Measurements from ENCODE around the gene QPRT.
A peak's percentile ranks its signal among the peaks of the same experiment; 100 is the strongest.
"Not testable (repeated sequence)": the region's sequence is repeated elsewhere in the genome, so short reads cannot be mapped to it uniquely, and the experiment has no call there.

QPRT gene

DNA sequence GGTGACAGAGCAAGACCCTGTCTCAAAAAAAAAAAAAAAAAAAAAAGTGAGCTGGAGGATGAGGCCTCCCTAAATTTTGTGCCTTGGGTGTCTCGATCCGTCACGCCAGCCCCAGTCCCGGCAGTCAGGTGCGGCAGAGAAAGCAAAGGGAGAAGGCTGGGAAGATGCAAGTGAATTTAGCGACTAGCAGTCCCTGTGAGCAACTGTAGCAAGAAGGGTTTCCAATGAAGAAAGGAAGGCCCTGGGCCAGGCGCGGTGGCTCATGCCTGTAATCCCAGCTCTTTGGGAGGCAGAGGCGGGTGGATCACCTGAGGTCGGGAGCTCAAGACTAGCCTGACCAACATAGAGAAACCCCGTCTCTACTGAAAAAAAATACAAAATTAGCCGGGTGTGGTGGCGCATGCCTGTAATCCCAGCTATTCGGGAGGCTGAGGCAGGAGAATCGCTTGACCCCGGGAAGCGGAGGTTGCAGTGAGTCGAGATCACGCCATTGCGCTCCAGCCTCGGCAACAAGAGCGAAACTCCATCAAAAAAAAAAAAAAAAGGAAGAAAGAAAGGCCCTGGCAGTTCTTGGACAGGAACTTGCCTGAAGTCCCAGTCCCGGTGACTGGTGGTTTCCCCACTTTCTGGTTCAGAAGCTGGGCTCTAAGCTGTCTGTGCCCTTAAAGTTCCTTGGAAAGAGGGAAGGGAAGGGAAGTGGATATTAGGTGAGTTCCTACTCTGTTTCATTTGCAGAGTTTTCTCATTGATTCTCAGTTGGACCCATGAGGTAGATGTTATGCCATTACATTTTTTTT is 1.8 kb upstream of the QPRT start:
- Histone ChIP-seq H3K36me3 (ENCODE audit: control insufficient read depth, insufficient read depth, low read length) (peaks cover 8% of the 10 kb centered on the region; the same call in 1 of the 2 replicates), H3K9ac (ENCODE audit: low read depth, low read length) (no peak overlapping the region), H3K9me3 (ENCODE audit: control insufficient read depth, insufficient read depth, low read length) (no peaks in the 10 kb centered on the region), H3K27me3 (ENCODE audit: control insufficient read depth, insufficient read depth, low read length) (no peaks in the 10 kb centered on the region), H3K4me3 (ENCODE audit: low read depth, low read length) (no peak overlapping the region), H3K27ac (ENCODE audit: low read depth, low read length) (no peak overlapping the region), H3K4me1 (ENCODE audit: control insufficient read depth, insufficient read depth, low read length) (peaks cover 11% of the 10 kb centered on the region)

DNA sequence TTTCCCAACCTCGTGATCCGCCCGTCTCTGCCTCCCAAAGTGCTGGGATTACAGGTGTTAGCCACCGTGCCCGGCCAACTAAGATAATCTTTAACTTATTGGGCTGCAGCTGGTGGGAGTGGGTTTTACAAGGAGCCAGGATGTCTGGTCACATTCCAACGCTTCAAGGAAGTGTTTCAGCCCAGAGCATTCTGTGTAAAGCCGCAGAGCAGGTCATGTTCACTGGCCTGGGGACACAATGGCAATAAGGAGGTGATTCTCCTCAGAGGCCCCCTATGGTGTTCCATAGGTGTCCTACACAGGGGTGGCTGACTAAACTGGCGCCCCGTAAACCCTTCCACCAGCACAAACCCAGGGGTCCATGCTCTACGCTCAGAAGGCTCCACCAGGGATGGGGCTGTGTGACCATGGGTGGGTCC is 1.2 kb downstream of the QPRT start:
- H3K4me3 ChIP-seq (ENCODE audit: low read depth, low read length): peak overlapping the region; percentile 31
- H3K36me3 ChIP-seq (ENCODE audit: control insufficient read depth, insufficient read depth, low read length): peaks cover 28% of the 10 kb centered on the region
- no peaks in the 10 kb centered on the region for H3K9me3 ChIP-seq (ENCODE audit: control insufficient read depth, insufficient read depth, low read length)
- H3K9ac ChIP-seq (ENCODE audit: low read depth, low read length): peak overlapping the region; percentile 68; the same call in 1 of the 2 replicates
- peak overlapping the region; percentile 97 for H3K27ac ChIP-seq (ENCODE audit: low read depth, low read length)
- peaks cover 11% of the 10 kb centered on the region for H3K4me1 ChIP-seq (ENCODE audit: control insufficient read depth, insufficient read depth, low read length)
- no peaks in the 10 kb centered on the region for H3K27me3 ChIP-seq (ENCODE audit: control insufficient read depth, insufficient read depth, low read length)

DNA sequence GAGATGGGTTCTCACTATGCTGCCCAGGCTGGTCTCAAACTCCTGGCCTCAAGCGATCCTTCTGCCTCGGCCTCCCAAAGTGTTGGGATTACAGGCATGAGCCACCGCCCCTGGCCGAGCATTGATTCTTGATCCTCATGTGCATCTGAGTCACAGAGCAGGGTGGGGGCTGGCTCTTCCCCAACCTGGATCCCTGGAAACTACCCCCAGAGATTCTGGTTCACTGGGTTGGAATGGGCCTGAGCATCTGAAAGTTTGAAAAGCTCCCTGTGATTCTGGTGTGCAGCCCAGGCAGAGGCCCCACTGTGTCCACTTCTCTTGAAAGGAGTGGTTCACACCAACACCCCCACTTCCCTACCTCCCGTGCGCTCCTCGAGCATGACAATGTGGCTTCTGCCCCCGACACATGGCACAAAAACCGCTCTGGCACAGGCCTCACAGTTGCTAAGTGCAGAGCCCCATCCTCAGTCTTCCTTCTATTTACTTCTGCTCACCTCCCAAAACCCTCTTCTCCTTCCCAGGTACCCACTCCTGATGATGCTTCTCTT is 4.6 kb downstream of the QPRT start:
- Histone ChIP-seq H3K27ac (ENCODE audit: low read depth, low read length) (no peak overlapping the region), H3K36me3 (ENCODE audit: control insufficient read depth, insufficient read depth, low read length) (peaks cover 33% of the 10 kb centered on the region), H3K4me1 (ENCODE audit: control insufficient read depth, insufficient read depth, low read length) (peaks cover 21% of the 10 kb centered on the region), H3K9me3 (ENCODE audit: control insufficient read depth, insufficient read depth, low read length) (no peaks in the 10 kb centered on the region), H3K27me3 (ENCODE audit: control insufficient read depth, insufficient read depth, low read length) (no peaks in the 10 kb centered on the region), H3K4me3 (ENCODE audit: low read depth, low read length) (no peak overlapping the region), H3K9ac (ENCODE audit: low read depth, low read length) (no peak overlapping the region)

DNA sequence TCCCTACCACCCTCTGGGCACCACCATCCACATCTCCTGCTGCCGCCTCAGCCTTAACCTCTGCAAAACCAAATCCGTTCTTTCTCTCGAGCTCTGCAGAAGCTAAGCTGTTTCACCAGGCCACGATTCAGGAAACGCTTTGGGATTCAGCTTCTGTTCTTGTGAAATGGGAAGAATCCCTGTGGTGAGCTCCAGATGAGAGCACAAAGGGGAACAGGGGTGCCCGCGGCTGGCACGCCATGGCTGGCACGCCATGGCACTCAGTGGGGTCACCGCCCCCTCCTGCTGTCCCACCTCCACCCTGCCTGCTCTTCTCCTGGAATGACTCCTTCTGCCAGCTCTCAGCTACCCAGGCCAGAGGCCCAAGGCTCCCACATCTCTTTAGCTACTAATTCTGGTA is 5.7 kb downstream of the QPRT start:
- Histone ChIP-seq H3K27me3 (ENCODE audit: control insufficient read depth, insufficient read depth, low read length) (no peaks in the 10 kb centered on the region), H3K9me3 (ENCODE audit: control insufficient read depth, insufficient read depth, low read length) (no peaks in the 10 kb centered on the region), H3K4me1 (ENCODE audit: control insufficient read depth, insufficient read depth, low read length) (peaks cover 19% of the 10 kb centered on the region), H3K27ac (ENCODE audit: low read depth, low read length) (no peak overlapping the region), H3K9ac (ENCODE audit: low read depth, low read length) (no peak overlapping the region), H3K4me3 (ENCODE audit: low read depth, low read length) (no peak overlapping the region), H3K36me3 (ENCODE audit: control insufficient read depth, insufficient read depth, low read length) (peaks cover 33% of the 10 kb centered on the region)

DNA sequence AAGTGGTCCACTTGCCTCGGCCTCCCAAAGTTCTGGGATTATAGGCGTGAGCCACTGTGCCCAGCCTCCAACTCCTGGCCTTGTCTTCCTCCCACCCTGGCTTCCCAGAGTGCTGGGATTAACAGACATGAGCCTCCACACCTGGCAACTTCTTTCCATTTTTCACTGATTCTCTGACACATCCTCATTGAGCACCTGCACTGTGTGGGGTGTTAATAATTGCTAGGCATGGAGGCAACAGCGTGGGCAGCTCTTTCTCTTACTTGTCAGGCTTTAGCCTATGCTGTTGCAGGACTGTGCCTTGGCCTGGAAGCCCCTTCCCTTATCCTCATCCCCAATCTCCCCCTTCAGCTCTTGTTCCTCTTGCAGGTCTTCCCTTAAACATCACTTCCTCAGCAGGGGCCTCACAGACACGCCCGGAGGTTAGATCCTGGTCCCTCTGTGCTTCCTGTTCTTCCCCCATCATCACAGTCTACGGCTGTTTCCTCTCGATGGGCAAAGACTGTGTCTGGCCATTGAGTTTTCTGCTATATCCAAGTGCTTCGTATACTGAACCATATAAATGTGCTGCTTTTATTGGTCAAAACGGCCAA is 7.9 kb downstream of the QPRT start:
- Histone ChIP-seq H3K27ac (ENCODE audit: low read depth, low read length) (no peak overlapping the region), H3K4me1 (ENCODE audit: control insufficient read depth, insufficient read depth, low read length) (peaks cover 20% of the 10 kb centered on the region), H3K27me3 (ENCODE audit: control insufficient read depth, insufficient read depth, low read length) (no peaks in the 10 kb centered on the region), H3K9me3 (ENCODE audit: control insufficient read depth, insufficient read depth, low read length) (no peaks in the 10 kb centered on the region), H3K36me3 (ENCODE audit: control insufficient read depth, insufficient read depth, low read length) (peaks cover 28% of the 10 kb centered on the region), H3K9ac (ENCODE audit: low read depth, low read length) (no peak overlapping the region), H3K4me3 (ENCODE audit: low read depth, low read length) (no peak overlapping the region)

DNA sequence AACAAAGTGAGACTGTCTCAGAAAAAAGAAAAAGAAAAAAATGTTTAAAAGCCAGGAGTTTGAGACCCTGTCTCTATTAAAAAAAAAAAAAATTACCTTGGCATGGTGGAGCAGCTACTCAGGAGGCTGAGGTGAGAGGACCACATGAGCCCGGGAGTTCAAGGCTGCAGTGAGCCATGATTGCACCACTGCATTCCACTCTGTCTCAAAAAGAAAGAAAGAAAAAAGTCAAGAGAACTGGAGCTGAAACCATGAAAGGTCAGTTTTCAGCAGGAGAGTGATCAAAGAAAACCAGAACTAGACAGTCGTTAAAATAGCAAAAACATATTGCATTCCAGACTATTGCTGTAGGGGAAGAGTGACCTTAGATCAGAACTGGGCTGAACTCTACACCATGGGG is 8.8 kb downstream of the QPRT start:
- Histone ChIP-seq H3K4me3 (ENCODE audit: low read depth, low read length) (no peak overlapping the region), H3K36me3 (ENCODE audit: control insufficient read depth, insufficient read depth, low read length) (peaks cover 19% of the 10 kb centered on the region), H3K4me1 (ENCODE audit: control insufficient read depth, insufficient read depth, low read length) (peaks cover 20% of the 10 kb centered on the region), H3K27me3 (ENCODE audit: control insufficient read depth, insufficient read depth, low read length) (no peaks in the 10 kb centered on the region), H3K27ac (ENCODE audit: low read depth, low read length) (no peak overlapping the region), H3K9ac (ENCODE audit: low read depth, low read length) (no peak overlapping the region), H3K9me3 (ENCODE audit: control insufficient read depth, insufficient read depth, low read length) (no peaks in the 10 kb centered on the region)

DNA sequence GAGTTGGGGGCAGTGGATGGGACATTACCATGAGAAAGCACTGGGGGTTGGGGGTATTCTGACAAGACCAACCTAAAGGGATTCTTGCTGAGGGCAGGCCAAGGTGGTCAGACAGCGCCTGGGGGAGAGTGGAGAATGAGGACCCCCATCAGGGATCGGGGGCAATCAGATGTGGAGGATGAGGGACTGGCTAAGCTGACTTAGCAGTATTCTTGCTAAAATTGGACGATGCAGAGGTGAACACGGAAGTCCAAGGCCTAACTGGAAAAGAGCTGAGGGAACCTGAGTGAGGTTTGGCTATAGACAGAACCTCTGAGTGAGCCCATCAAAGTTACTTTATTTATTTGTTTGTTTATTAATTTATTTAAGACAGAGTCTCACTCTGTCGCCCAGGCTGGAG is 9.2 kb downstream of the QPRT start:
- Histone ChIP-seq H3K27ac (ENCODE audit: low read depth, low read length) (no peak overlapping the region), H3K9me3 (ENCODE audit: control insufficient read depth, insufficient read depth, low read length) (no peaks in the 10 kb centered on the region), H3K27me3 (ENCODE audit: control insufficient read depth, insufficient read depth, low read length) (no peaks in the 10 kb centered on the region), H3K4me1 (ENCODE audit: control insufficient read depth, insufficient read depth, low read length) (peaks cover 20% of the 10 kb centered on the region), H3K9ac (ENCODE audit: low read depth, low read length) (no peak overlapping the region), H3K4me3 (ENCODE audit: low read depth, low read length) (no peak overlapping the region), H3K36me3 (ENCODE audit: control insufficient read depth, insufficient read depth, low read length) (peaks cover 16% of the 10 kb centered on the region)

DNA sequence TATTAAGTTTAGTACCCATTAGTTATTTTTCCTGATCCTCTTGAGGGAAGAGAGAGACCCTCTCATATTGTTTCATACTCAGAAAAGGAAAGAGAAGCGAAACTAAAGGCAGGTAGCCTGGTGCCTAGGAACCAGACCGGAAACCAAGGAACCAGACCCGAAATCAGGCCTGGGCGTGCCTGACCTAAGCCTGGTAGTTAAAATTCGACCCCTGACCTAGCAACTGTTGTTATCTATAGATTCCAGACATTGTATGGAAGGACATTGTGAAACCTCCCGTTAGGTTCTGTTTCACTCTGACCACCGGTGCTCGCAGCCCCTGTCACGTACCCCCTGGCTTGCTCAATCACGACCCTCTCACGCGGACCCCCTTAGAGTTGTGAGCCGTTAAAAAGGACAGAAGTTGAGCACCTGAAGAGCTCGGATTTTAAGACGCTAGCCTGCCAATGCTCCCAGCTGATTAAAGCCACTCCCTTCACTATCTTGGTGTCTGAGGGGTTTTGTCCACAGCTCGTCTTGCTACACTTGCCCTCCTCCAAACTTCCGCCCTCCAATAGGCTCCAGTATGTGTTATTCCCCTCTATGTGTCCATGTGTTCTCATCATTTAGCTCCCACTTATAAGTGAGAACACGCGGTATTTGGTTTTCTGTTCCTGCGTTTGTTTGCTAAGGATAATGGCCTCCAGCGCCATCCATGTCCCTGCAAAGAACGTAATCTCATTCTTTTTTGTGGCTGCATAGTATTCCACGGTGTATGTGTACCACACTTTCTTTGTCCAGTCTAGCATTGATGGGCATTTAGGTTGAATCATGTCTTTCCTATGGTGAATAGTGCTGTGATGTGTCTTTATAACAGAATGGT is 10.7 kb downstream of the QPRT start:
- H3K4me3 ChIP-seq (ENCODE audit: low read depth, low read length); H3K9me3 ChIP-seq (ENCODE audit: control insufficient read depth, insufficient read depth, low read length); H3K36me3 ChIP-seq (ENCODE audit: control insufficient read depth, insufficient read depth, low read length); H3K9ac ChIP-seq (ENCODE audit: low read depth, low read length); H3K27ac ChIP-seq (ENCODE audit: low read depth, low read length); H3K27me3 ChIP-seq (ENCODE audit: control insufficient read depth, insufficient read depth, low read length): not testable (repeated sequence)
- peaks cover 20% of the 10 kb centered on the region for H3K4me1 ChIP-seq (ENCODE audit: control insufficient read depth, insufficient read depth, low read length)

DNA sequence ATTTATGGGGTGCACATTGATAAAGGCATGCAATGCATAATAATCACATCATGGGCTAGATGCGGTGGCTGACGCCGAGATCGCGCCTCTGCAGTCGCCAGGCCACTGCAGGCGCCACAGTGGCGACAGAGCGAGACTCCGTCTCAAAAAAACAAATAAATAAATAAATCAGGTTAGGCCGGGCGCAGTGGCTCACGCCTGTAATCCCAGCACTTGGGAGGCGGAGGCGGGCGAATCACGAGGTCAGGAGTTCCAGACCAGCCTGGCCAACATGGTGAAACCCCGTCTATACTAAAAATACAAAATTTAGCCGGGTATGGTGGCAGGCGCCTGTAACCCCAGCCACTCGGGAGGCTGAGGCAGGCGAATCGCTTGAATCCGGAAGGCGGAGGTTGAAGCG is 13.6 kb downstream of the QPRT start:
- not testable (repeated sequence) for H3K9me3 ChIP-seq (ENCODE audit: control insufficient read depth, insufficient read depth, low read length); H3K9ac ChIP-seq (ENCODE audit: low read depth, low read length); H3K36me3 ChIP-seq (ENCODE audit: control insufficient read depth, insufficient read depth, low read length); H3K4me3 ChIP-seq (ENCODE audit: low read depth, low read length); H3K27me3 ChIP-seq (ENCODE audit: control insufficient read depth, insufficient read depth, low read length); H3K27ac ChIP-seq (ENCODE audit: low read depth, low read length)
- H3K4me1 ChIP-seq (ENCODE audit: control insufficient read depth, insufficient read depth, low read length): peaks cover 11% of the 10 kb centered on the region

DNA sequence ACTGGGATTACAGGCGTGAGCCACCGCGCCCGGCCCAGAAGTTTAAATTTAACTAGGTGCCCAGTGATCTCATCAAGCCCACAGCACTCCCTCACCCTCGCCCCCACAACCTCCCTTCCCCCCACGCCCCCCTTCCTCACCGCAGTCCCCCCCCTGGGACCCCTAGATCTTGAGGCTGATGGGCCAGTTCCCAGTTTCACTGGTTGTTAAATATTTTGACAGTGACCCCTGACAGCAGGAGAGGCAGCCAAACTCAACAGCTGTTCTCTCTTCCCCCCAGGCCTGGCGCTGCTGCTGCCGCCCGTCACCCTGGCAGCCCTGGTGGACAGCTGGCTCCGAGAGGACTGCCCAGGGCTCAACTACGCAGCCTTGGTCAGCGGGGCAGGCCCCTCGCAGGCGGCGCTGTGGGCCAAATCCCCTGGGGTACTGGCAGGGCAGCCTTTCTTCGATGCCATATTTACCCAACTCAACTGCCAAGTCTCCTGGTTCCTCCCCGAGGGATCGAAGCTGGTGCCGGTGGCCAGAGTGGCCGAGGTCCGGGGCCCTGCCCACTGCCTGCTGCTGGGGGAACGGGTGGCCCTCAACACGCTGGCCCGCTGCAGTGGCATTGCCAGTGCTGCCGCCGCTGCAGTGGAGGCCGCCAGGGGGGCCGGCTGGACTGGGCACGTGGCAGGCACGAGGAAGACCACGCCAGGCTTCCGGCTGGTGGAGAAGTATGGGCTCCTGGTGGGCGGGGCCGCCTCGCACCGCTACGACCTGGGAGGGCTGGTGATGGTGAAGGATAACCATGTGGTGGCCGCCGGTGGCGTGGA is 15.6 kb downstream of the QPRT start:
- peaks cover 6% of the 10 kb centered on the region; the same call in 1 of the 2 replicates for H3K4me1 ChIP-seq (ENCODE audit: control insufficient read depth, insufficient read depth, low read length)
- no peak overlapping the region for H3K4me3 ChIP-seq (ENCODE audit: low read depth, low read length)

More for the DNA sequence above, 15.6 kb downstream of the QPRT start:
- Histone ChIP-seq H3K9me3 (ENCODE audit: control insufficient read depth, insufficient read depth, low read length) (no peaks in the 10 kb centered on the region), H3K36me3 (ENCODE audit: control insufficient read depth, insufficient read depth, low read length) (peaks cover 9% of the 10 kb centered on the region), H3K27me3 (ENCODE audit: control insufficient read depth, insufficient read depth, low read length) (no peaks in the 10 kb centered on the region), H3K27ac (ENCODE audit: low read depth, low read length) (no peak overlapping the region), H3K9ac (ENCODE audit: low read depth, low read length) (no peak overlapping the region)

Measured in HUES48 (cell line).